Body of pancreas (tissue), 4 donors: ENCODE measurements around the gene FOSB. TPM values are rescaled to one million over a fixed set of nuclear protein-coding genes. Genes with fewer than 3 reads are reported as not detected.

ENCODE experiments used
- ATAC-seq: fragments of 150-250 bp; one replicate; pipeline ENCODE4 v1.9.1; 2016
- DNase-seq, 4 donors: peaks; one replicate each; pipeline ENCODE4 v3.0.0-alpha.2; 2019
- H3K27ac ChIP-seq, 4 donors: fragments of 200-600 bp; sonication (generic); 1 replicate in 3 of 4; 2 replicates in 1 of 4; pipeline versions ENCODE4 v1.5.1 to v1.6.1; 2016 to 2019; ENCODE audit warnings: mild to moderate bottlenecking in 1 of 4, mixed read lengths in 1 of 4, moderate library complexity in 1 of 4
- H3K27me3 ChIP-seq, 2 donors: fragments of 200-600 bp; sonication (generic); one replicate each; pipeline ENCODE4 v1.6.0; 2016; ENCODE audit warnings: mild to moderate bottlenecking in 1 of 2
- H3K36me3 ChIP-seq, 2 donors: fragments of 200-600 bp; sonication (generic); replicated peaks in 1 of 2; 2 replicates each; pipeline ENCODE4 v1.5.1; 2016; ENCODE audit warnings: low read depth in 2 of 2; ENCODE audit not compliant: insufficient read depth in 1 of 2
- H3K4me1 ChIP-seq: fragments of 200-600 bp; sonication (generic); one replicate; pipeline ENCODE4 v1.6.0; 2016
- H3K4me3 ChIP-seq, 2 donors: fragments of 200-600 bp; sonication (generic); 1 replicate in 1 of 2; 2 replicates in 1 of 2; pipeline ENCODE4 v1.5.1; 2016 to 2019
- H3K9me3 ChIP-seq, 3 donors: fragments of 200-600 bp; sonication (generic); 1 replicate in 2 of 3; 2 replicates in 1 of 3; pipeline ENCODE4 v1.5.1; 2016
- POLR2A ChIP-seq, 3 donors: fragments of 450-650 bp; IDR thresholded peaks; one replicate each; pipeline ENCODE4 v1.6.1; 2016; ENCODE audit warnings: antibody characterized with exemption in 3 of 3, mild to moderate bottlenecking in 2 of 3
- WGBS, 2 donors: methylation state at CpG; one replicate each; pipeline ENCODE4 v1.1.5; 2017; 5-methylcytosine and 5-hydroxymethylcytosine counted together
- intact Hi-C: fragments of 100-400 bp; cut with DNase I; formaldehyde crosslinking; loops from one replicate; pipeline ENCODE4 v1.15.1; 2023
- total RNA-seq, 2 donors: library from RNA; depleted of rRNA; stranded (reverse); fragments of >200 nt; gene quantifications; one replicate each; pipeline ENCODE4 v1.1.0, GENCODE V29; 2016
- TF ChIP-seq, protein P1 (sequence below), 7 experiments: fragments of 450-650 bp in 4 of 7; fragments of 200-600 bp in 3 of 7; sonication (generic) in 3 of 7; IDR thresholded peaks; one replicate each; pipeline ENCODE4 v1.5.1; 2016 to 2019; ENCODE audit warnings: antibody characterized with exemption in 7 of 7

Gene FOSB
- total RNA-seq, 2 donors from 2014 or later: 4.2 to 84.7 TPM

DNA sequence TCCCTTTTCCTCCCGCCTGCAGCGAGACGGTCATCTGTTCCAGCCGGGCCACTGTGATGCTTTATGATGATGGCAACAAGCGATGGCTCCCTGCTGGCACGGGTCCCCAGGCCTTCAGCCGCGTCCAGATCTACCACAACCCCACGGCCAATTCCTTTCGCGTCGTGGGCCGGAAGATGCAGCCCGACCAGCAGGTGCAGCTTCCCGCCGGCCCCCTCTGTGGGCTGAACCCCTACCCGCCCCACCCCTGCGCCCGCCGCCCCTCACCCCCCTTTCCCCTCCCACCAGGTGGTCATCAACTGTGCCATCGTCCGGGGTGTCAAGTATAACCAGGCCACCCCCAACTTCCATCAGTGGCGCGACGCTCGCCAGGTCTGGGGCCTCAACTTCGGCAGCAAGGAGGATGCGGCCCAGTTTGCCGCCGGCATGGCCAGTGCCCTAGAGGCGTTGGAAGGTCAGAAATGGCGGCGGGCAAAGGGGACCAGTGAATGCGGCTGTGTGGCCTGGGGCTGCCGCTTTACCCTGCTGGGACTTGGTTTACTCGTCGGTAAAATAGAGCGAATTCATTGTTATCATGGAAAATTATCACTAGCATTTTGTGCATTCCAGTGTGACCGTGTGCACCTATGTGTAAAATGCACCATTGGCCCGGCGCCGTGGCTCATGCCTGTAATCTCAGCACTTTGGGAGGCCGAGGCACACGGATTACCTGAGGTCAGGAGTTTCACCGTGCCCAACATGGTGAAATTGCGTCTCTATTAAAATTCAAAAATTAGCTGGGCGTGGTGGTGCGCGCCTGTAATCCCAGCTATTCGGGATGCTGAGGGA, 50.1 kb downstream of the FOSB start:
- Histone ChIP-seq H3K27ac (no peak overlapping the region), H3K4me3 (no peak overlapping the region), H3K4me1 (peaks cover 26% of the 10 kb centered on the region), H3K27me3 (no peaks in the 10 kb centered on the region), H3K9me3 (no peaks in the 10 kb centered on the region), H3K36me3 (peaks cover 0 to 4% of the 10 kb centered on the region in 2 donors)
- TF ChIP-seq POLR2A (IDR thresholded peaks at IDR 0.05): no peak
- TF ChIP-seq, protein P1, sequence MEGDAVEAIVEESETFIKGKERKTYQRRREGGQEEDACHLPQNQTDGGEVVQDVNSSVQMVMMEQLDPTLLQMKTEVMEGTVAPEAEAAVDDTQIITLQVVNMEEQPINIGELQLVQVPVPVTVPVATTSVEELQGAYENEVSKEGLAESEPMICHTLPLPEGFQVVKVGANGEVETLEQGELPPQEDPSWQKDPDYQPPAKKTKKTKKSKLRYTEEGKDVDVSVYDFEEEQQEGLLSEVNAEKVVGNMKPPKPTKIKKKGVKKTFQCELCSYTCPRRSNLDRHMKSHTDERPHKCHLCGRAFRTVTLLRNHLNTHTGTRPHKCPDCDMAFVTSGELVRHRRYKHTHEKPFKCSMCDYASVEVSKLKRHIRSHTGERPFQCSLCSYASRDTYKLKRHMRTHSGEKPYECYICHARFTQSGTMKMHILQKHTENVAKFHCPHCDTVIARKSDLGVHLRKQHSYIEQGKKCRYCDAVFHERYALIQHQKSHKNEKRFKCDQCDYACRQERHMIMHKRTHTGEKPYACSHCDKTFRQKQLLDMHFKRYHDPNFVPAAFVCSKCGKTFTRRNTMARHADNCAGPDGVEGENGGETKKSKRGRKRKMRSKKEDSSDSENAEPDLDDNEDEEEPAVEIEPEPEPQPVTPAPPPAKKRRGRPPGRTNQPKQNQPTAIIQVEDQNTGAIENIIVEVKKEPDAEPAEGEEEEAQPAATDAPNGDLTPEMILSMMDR (IDR thresholded peaks at IDR 0.05): no peak
- WGBS, 2 donors: 82 to 87% methylated on average over 27 to 44 of the region's 50 CpGs
- no peak for ATAC-seq
- intact Hi-C loops: loop anchor here (10.0 kb wide), 1 partner anchor 57 kb away; no protein-coding TSS in a partner anchor
- no peak for DNase-seq

DNA sequence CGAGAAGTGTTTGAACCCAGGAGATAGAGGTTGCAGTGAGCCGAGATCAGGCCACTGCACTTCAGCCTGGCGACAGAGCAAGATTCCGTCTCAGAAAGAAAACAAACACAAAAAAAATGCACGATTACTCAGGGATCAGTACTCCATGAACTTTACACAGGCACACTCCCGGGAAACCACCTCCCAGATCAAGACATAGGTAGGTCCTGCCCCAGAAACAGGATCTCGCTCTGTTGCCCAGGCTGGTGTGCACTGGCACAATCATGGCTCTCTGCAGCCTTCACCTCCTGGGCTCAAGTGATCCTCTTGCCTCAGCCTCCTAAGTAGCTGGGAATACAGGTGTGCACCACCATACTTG, 50.7 kb downstream of the FOSB start:
- H3K4me1 ChIP-seq: peaks cover 24% of the 10 kb centered on the region
- intact Hi-C loops: loop anchor here (10.0 kb wide), 1 partner anchor 56 kb away; no protein-coding TSS in a partner anchor
- no peaks in the 10 kb centered on the region for H3K27me3 ChIP-seq
- no peak for DNase-seq
- H3K36me3 ChIP-seq: peaks cover 0 to 4% of the 10 kb centered on the region in 2 donors
- no peak overlapping the region for H3K4me3 ChIP-seq
- no peak for TF ChIP-seq POLR2A (IDR thresholded peaks at IDR 0.05)
- TF ChIP-seq, protein P1 (IDR thresholded peaks at IDR 0.05): no peak
- H3K9me3 ChIP-seq: no peaks in the 10 kb centered on the region
- no peak overlapping the region for H3K27ac ChIP-seq
- no peak for ATAC-seq
- 63 to 71% methylated on average over 7 of the region's 7 CpGs for WGBS, 2 donors

DNA sequence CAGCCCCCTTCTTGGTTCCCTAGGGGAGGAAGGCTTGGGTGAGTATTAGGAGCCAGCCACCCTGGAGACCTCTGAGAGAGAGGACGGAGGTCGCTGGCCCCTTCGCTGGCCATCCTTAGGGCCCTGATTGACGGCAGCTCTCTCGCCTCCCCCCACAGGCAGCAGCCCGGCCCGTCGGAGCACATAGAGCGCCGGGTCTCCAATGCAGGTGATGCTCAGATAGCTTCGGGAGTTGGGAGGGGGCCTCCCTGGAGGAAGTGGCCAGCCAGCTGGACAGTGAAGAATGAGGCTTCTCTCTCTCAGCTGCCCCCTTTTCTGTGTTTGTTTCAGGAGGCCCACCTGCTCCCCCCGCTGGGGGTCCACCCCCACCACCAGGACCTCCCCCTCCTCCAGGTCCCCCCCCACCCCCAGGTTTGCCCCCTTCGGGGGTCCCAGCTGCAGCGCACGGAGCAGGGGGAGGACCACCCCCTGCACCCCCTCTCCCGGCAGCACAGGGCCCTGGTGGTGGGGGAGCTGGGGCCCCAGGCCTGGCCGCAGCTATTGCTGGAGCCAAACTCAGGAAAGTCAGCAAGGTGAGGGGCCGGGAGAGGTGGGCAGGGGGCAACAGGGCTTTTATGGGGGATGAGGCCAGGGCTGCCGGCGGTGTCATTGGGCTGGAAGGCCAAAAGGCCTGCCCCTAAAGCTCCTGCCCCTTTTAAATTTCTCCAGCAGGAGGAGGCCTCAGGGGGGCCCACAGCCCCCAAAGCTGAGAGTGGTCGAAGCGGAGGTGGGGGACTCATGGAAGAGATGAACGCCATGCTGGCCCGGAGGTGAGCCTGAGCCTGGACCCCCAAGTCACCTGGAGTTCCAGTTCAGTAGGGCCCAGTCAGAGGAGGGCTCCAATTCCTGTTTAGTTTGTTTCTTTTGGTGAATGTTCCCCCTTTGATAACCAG, 54.5 kb downstream of the FOSB start:
- Histone ChIP-seq H3K36me3 (peaks cover 0 to 4% of the 10 kb centered on the region in 2 donors), H3K27ac (no peak overlapping the region), H3K9me3 (no peaks in the 10 kb centered on the region), H3K4me1 (peaks cover 25% of the 10 kb centered on the region), H3K4me3 (no peak overlapping the region), H3K27me3 (no peaks in the 10 kb centered on the region)
- no peak for TF ChIP-seq POLR2A (IDR thresholded peaks at IDR 0.05)
- TF ChIP-seq, protein P1 (IDR thresholded peaks at IDR 0.05): no peak
- DNase-seq (no peak), ATAC-seq (no peak)
- 73 to 87% methylated on average over 7 to 17 of the region's 24 CpGs for WGBS, 2 donors
- intact Hi-C loops: loop anchor here (10.0 kb wide), 1 partner anchor 123 kb away; no protein-coding TSS in a partner anchor

DNA sequence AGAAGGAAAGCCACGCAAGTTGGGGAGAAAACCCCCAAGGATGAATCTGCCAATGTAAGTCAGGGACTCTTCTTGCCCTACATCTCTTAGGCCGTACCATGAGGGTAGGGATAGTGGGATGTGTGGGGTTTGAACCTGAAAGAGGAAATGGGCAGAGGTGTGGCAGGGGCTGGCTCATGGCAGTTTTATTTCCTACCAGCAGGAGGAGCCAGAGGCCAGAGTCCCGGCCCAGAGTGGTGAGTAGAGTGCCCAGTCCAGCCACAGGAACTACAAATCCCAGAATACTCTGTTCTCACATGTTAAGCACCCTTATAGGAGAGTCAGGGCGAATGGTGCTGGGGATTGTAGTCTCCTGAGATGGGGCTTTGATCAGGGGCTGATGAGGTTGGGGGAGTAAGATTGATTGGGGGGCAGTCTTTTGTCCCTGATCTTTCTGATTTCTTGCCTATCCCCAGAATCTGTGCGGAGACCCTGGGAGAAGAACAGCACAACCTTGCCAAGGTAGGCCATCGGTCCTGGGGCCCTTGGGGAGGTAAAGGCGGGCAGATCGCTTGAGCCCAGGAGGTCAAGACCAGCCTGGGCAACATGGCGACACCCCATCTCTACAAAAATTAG, 56.0 kb downstream of the FOSB start:
- intact Hi-C loops: loop anchor here (10.0 kb wide), 1 partner anchor 121 kb away; no protein-coding TSS in a partner anchor
- TF ChIP-seq POLR2A (IDR thresholded peaks at IDR 0.05): no peak
- TF ChIP-seq, protein P1 (IDR thresholded peaks at IDR 0.05): peak; percentile 88 to 96 (median 93)
- ATAC-seq: peak; percentile 88
- Histone ChIP-seq H3K27me3 (no peaks in the 10 kb centered on the region), H3K36me3 (peaks cover 0 to 2% of the 10 kb centered on the region in 2 donors), H3K27ac (peak overlapping the region in 2 of 4 donors; percentile 41 to 79), H3K4me3 (no peak overlapping the region), H3K9me3 (no peaks in the 10 kb centered on the region), H3K4me1 (peaks cover 38% of the 10 kb centered on the region)
- peak; percentile 82 to 90 (median 84) for DNase-seq
- 59 to 69% methylated on average over 6 to 9 of the region's 9 CpGs for WGBS, 2 donors
